HL-60 (cell line): Measurements from ENCODE around the gene ADIRF.
"Not testable (repeated sequence)": the region's sequence is repeated elsewhere in the genome, so short reads cannot be mapped to it uniquely, and the experiment has no call there.

Experiments
- DNase-seq, 2 experiments: peaks; one replicate each; pipeline ENCODE4 v3.0.0-alpha.2; 2010 to 2020; ENCODE audit warnings: low read depth in 1 of 2, low spot score in 1 of 2
- H3K27ac ChIP-seq: fragments of 250-450 bp; sonication (Bioruptor Pico); replicated peaks from 2 replicates; pipeline ENCODE4 v1.5.1; 2020; ENCODE audit warnings: mild to moderate bottlenecking, moderate library complexity
- H3K27me3 ChIP-seq: fragments of 250-450 bp; sonication (Bioruptor Pico); 2 replicates; pipeline ENCODE4 v1.5.1; 2021; ENCODE audit warnings: mild to moderate bottlenecking, moderate library complexity; ENCODE audit not compliant: insufficient read depth, poor library complexity, severe bottlenecking
- H3K4me3 ChIP-seq: replicated peaks from 2 replicates; pipeline ENCODE4 v1.5.1; 2011; ENCODE audit warnings: mild to moderate bottlenecking, control low read depth, low read length; ENCODE audit not compliant: insufficient read depth
- GABPA ChIP-seq: IDR thresholded peaks from 2 replicates; pipeline ENCODE4 v1.6.1; 2012; ENCODE audit warnings: low read depth
- POLR2AphosphoS5 ChIP-seq: IDR thresholded peaks from 2 replicates; pipeline ENCODE4 v1.6.1; 2012; ENCODE audit warnings: low read depth
- SPI1 ChIP-seq: IDR thresholded peaks from 2 replicates; pipeline ENCODE4 v1.6.1; 2012; ENCODE audit warnings: low read depth, mild to moderate bottlenecking, borderline replicate concordance
- TF ChIP-seq, protein P1 (sequence below): IDR thresholded peaks from one replicate; pipeline ENCODE4 v1.5.1; 2011; ENCODE audit warnings: low read length, control low read depth, inconsistent platforms; ENCODE audit not compliant: insufficient read depth
- TF ChIP-seq, protein P2 (sequence below): IDR thresholded peaks from 2 replicates; pipeline ENCODE4 v1.6.1; 2012; ENCODE audit warnings: low read depth; ENCODE audit not compliant: insufficient replicate concordance

ADIRF gene

GRCh38 chr10:86931872-86932271 is 36.4 kb upstream of the ADIRF start:
- Histone ChIP-seq H3K27me3 (no peaks in the 10 kb centered on the region), H3K27ac (no peak overlapping the region), H3K4me3 (no peak overlapping the region)
- no peak for TF ChIP-seq GABPA
- TF ChIP-seq, protein P1, sequence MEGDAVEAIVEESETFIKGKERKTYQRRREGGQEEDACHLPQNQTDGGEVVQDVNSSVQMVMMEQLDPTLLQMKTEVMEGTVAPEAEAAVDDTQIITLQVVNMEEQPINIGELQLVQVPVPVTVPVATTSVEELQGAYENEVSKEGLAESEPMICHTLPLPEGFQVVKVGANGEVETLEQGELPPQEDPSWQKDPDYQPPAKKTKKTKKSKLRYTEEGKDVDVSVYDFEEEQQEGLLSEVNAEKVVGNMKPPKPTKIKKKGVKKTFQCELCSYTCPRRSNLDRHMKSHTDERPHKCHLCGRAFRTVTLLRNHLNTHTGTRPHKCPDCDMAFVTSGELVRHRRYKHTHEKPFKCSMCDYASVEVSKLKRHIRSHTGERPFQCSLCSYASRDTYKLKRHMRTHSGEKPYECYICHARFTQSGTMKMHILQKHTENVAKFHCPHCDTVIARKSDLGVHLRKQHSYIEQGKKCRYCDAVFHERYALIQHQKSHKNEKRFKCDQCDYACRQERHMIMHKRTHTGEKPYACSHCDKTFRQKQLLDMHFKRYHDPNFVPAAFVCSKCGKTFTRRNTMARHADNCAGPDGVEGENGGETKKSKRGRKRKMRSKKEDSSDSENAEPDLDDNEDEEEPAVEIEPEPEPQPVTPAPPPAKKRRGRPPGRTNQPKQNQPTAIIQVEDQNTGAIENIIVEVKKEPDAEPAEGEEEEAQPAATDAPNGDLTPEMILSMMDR: no peak
- TF ChIP-seq POLR2AphosphoS5: no peak
- TF ChIP-seq, protein P2, sequence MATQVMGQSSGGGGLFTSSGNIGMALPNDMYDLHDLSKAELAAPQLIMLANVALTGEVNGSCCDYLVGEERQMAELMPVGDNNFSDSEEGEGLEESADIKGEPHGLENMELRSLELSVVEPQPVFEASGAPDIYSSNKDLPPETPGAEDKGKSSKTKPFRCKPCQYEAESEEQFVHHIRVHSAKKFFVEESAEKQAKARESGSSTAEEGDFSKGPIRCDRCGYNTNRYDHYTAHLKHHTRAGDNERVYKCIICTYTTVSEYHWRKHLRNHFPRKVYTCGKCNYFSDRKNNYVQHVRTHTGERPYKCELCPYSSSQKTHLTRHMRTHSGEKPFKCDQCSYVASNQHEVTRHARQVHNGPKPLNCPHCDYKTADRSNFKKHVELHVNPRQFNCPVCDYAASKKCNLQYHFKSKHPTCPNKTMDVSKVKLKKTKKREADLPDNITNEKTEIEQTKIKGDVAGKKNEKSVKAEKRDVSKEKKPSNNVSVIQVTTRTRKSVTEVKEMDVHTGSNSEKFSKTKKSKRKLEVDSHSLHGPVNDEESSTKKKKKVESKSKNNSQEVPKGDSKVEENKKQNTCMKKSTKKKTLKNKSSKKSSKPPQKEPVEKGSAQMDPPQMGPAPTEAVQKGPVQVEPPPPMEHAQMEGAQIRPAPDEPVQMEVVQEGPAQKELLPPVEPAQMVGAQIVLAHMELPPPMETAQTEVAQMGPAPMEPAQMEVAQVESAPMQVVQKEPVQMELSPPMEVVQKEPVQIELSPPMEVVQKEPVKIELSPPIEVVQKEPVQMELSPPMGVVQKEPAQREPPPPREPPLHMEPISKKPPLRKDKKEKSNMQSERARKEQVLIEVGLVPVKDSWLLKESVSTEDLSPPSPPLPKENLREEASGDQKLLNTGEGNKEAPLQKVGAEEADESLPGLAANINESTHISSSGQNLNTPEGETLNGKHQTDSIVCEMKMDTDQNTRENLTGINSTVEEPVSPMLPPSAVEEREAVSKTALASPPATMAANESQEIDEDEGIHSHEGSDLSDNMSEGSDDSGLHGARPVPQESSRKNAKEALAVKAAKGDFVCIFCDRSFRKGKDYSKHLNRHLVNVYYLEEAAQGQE: no peak
- no peak for TF ChIP-seq SPI1
- DNase-seq: no peak

- Histone ChIP-seq H3K27me3 (no peaks in the 10 kb centered on the region), H3K27ac (no peak overlapping the region), H3K4me3 (no peak overlapping the region)
- TF ChIP-seq, protein P1: no peak
- TF ChIP-seq GABPA: no peak
- TF ChIP-seq, protein P2: no peak
- TF ChIP-seq SPI1: no peak
- TF ChIP-seq POLR2AphosphoS5: no peak
- DNase-seq: no peak
Measured at GRCh38 chr10:86932674-86933073, 35.6 kb upstream of the ADIRF start.

- not testable (repeated sequence) for H3K4me3 ChIP-seq, DNase-seq, H3K27me3 ChIP-seq, H3K27ac ChIP-seq
Measured at GRCh38 chr10:86934162-86934711, 34.0 kb upstream of the ADIRF start.

- Histone ChIP-seq H3K27ac (no peak overlapping the region), H3K27me3 (no peaks in the 10 kb centered on the region), H3K4me3 (no peak overlapping the region)
- TF ChIP-seq, protein P1: no peak
- TF ChIP-seq SPI1 (no peak), POLR2AphosphoS5 (no peak), GABPA (no peak)
- TF ChIP-seq, protein P2: no peak
- no peak for DNase-seq
Measured at GRCh38 chr10:86936661-86937501, 31.4 kb upstream of the ADIRF start.
